HG03442 (cell line): ENCODE data around the gene NAV2.
A peak's percentile ranks its signal among the peaks of the same experiment; 100 is the strongest.

Experiments
- ATAC-seq: cut with Tn5 transposase; IDR thresholded peaks from one replicate; pipeline ENCODE4 v1.9.1; 2021; ENCODE audit warnings: mild to moderate bottlenecking, moderate library complexity; ENCODE audit not compliant: unreplicated experiment

Gene NAV2

DNA sequence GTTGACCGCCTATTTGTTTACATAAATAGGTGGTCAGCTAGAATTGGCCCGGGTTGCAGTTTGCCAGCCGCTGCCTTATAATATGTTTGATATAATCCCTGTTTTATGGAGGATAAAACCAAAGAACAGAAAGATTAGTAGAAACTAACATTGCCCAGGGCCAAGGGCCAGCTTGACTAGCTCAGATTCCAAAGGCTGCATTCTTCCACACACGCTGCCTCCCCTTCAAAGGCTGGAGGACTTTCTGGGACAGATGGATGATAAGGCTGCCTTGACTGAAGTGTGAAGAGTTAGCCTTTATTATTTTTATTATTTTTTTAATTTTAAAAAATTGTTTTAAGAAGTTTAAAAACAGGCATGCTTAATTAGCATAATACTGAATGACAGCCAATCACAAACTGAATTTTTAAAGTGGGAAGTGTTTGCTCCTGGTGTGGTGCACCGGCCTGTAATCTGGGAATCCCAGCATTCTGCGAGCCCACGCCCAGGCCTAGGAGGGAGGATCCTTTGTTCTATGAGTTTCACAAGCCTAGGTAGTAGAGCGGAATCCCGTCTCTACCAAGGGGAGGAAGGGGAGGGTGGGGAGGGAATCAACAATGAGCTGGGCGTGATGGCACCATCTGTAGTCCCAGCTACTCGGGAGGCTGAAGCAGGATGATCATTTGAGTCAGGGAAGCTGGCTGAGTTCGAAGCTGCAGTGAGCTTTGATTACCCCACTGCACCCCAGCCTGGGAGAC lies 114.9 kb downstream of the NAV2 start:
- no peak for ATAC-seq

DNA sequence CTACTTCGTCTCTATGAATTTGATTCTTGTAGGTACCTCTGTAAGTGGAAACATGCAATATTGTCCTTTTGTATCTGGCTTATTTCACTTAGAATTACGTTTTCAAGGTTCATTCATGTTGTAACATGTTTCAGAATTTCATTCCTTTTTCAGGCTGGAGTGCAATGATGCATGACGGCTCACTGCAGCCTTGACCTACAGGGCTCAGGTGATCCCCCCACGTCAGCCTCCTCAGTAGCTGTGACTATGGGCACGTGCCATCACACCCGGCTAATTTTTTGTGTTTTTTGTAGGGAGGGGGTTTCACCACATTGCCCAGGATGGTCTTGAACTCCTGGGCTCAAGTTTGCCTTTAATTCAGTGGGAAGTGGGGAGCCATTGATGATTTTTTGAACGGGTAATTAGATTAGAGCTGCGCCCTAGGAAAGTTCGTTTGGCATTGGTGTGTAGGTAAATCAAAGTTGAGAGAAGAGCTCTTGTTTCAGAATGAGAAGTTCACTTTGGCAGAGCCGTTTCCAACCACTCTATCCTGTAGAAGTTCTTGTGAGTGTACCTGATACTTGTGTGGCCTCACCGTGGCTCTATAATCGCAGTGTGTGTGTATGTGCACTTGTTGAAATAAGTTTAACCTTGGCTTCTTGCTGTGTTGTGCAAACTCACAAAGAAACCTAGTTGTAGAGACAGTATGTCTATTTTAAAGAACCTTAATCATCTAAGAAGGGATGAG lies 115.9 kb downstream of the NAV2 start:
- peak; percentile 44 for ATAC-seq

DNA sequence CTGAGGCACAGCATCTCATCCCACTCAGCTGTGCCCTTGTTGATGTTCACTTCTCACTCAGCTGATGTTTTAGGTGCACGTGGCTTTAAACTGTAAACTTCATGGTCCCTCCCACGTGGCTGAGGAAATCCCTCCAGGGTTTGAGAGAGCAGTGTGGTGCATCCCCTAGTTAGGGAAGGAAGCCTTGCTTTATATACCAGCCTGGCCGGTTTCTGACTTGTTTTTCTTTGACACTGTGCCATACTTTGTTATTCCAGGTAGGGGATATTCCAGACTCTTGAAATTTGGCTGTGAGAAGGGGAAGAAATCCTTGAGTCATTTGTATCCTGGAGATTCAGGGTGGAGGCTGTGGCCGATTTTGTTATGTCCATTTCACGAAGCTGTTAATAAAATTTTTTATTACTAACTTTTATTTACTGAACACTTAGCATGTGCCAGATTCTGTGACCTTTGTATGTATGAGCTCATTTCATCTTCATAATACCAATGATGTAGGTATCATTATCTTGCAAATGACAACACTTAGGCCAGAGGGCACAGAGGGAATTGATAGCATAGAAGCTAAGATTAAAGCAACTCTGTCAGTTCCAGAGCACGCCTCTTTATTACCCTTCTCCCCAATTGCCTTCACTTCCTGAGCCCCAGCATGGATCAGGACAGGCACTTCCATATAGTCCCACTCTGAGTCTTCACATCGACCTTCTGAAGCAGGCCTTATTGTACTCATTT lies 116.6 kb downstream of the NAV2 start:
- ATAC-seq = peak; percentile 58

DNA sequence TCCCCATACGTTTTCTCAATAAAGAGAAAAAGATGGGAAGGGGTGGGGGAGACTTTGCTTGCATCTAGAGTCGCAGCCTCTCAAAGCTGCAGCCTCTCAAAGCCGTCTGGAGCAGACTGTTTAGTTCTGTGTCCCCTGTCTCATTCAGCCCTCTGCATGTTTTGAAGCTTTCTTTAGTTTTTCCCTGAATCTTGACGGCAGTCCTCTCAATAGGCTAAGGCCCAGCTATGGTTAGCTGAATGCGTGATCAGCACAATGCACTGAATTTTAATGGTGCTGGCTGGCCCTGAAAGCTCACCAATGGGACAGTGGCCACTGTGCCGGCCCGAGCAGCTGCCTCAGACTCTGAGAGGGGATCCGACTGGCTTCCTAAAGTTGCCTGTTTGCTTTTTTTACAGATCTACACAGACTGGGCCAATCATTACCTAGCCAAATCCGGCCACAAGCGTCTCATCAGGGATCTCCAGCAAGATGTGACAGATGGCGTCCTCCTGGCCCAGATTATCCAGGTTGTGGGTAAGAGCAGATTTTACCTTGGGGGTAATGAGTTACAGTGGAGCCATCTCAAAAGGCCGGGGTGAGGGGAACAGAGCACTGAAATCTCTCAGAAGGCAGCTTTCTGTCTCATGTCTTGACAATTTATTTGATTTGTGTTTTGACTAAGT lies 119.6 kb downstream of the NAV2 start:
- ATAC-seq = no peak

DNA sequence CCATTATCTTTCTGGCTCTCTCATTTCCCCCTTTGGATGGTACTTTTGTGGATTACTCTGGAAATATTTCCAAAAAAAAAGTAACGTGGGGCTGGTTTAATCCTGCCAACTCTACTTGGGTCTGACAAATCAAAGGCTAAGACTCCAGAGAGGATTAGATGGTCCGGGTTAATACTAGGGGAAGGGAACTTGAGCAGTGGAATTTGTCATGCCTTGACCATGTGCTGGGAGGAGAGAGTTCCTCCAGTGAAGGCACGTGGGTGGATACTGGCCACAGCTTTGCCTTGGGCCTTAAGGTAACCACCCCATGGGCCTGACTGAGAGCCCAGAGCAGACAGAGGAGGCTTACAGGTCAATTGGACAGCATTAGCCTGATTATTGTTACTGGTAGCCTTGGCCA lies 120.3 kb downstream of the NAV2 start:
- ATAC-seq = no peak

DNA sequence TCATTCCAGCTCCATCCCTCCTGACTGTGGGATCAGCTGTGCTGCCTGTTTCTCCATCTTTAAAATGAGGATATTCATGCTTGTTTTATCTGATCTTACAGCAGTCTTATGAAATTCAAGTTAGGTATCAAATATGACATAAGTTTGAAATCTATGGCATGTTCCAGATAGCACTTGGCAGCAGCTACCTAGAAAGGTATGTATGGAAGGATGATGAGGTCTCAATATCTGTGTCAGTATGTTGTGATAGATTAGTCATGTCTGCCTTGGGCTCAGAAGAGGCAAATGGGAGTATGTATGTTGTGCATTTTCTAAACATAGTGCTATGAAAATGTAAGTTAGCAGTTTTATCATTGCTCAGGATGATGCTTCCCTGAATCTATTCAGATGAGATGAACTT lies 122.1 kb downstream of the NAV2 start:
- ATAC-seq = no peak

DNA sequence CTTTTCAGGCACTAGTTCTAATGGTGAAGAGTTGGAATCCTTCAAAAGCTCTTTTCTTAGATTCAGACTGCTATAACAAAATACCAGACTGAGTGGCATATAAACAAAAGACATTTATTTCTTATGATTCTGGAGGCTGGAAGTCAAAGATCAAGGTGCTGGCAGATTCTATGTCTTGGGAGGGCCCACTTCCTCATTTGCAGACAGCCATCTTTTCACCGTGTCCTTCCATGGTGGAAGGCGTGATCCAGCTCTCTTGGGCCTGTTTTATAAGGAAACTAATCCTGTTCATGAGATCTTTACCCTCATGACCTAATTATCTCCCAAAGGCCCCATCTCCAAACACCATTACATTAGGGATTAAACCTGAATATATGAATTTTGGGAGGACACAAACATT lies 124.0 kb downstream of the NAV2 start:
- ATAC-seq = no peak

DNA sequence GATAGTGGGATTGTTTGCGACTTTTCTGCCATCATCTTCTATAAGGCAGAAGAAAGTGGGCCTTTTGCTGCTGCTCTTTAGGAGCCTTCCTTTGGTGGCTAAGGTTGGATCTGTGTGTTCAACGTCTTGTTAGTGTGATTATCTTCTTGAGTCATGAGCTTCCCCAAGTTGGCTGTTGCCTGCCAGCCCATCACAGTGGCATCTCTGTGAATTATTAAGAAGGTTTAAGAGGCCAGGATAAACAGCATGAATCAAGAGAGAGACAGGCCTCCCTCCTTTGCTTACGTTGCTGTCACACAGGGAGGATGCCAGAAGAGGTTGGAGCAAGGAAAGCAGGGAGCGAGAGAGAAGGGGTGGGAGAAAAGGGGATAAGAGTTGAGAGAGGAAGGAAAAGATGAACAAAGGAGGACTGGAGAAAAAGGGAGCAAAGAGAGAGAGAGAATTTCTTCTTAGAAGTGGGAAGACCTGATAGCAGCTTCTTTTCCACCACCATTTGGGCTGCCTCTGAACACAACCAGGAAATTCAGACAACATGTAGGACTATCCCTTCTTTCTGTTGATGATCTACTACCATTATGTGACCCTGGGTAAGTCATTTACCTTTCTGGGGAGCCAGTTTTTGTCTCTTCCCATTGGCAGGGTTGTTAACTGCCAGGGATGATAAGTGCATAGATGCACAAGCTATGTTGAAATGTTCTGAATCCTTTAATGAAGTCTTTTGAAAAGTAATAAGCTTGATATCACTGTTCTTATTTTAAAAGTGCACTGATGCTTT lies 126.5 kb downstream of the NAV2 start:
- no peak for ATAC-seq

DNA sequence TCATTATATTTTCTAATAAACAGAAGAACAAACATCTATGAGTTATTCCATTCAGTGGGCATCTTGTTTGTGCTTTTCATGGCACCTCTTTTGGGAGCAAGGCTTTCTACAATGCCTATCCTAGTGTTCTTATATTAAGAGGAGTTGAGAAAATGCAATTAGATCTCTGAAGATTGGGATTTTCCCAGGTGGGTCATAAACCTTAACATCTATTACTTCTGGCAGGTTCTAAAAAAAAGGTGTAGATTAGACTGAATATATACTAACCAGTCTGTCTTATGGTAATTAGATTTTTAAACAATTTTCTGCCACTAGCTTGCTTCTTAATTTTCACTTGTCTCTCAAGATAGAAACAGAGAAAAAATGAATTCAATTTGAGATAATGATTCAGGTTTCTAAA lies 128.3 kb downstream of the NAV2 start:
- ATAC-seq = no peak

DNA sequence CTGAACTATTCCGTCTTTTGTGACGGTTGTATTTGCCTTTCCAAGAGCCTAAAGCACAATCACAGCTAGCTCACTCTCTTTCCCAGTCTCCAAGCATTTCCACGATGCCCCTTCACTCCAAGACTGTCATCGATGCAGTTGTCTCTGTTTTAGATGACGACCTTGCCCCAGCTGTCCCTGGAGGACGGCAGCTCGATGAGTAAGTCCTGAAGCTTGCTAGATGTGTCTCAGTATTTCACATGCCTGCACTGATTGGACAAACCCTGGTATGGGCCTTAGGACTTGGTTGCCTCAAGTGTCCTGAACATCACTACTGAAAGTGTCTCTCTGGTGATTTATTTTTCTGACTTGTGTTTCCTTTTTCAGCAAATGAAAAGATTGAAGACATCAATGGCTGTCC lies 129.9 kb downstream of the NAV2 start:
- ATAC-seq = no peak

DNA sequence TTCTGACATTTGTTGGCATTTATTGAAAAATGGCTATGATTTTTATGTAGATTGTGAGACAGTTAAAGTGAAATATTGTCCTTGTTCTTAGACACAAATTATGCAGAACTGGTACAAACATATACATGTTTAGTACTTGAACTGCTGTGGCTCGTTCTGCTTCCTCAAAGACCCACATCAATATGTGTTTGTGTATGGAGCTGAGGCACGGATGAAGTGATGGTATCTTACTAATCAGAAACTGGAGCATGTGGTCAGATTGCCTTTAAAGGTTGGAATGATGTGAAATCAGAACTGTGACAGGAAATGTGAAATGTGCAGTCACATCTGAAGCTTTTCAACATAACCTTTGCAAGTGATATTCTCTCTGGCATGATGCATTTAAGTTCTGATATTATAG lies 130.4 kb downstream of the NAV2 start:
- ATAC-seq = no peak

DNA sequence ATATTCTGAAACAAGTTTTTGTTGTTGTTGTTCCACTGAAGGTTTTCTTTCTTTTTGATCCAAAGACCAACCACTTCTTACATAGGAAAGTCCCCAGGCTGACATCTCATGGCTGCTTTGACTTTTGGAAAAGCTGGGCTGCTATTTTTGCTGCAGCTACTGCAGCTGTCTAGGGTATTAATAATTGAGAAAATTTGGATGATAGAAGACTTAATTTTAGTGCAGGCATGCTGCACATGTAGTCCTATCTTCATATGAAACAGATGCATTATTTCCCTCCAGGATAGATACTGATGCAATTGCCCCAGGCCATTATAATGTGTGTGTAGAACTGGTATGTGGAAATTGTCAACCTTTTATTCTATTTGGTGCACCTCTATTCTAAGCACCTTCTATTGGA lies 131.4 kb downstream of the NAV2 start:
- no peak for ATAC-seq

DNA sequence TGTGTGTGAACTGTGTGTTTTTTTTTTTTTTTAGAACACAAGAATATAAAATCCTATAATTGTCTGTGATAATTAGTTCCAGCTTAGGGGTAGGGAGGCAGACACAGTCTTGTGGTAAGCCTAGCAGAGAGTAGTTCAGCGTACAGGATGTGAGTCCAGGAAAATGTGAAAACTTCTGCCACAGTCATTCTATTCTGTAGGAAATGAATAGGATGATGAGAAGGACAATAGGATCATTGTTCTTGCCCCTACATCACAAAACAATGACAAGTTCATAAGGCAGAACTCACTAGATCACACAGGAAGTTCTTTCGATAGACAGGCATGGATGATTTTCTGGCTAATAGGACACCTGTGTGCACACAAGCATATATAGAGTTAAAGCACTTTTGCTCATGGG lies 132.2 kb downstream of the NAV2 start:
- no peak for ATAC-seq

DNA sequence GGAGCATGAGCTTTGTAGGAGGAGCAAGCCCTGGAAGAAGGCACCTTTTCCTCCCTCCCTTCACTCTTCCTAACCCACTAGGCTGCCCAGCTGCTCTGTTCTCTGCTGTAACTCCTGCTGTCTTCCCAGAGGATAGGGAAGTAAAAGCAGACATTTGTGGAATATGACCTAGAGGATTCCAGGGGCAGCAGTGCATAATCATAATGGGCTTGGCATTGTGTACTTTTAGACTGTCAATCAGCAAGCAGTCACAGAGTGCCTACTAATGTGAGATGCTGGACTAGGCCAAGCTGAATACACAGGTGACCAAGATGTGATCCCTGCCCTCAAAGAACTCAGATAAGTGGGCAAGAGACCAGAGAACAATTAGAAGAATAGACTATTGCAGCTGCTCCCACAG lies 133.0 kb downstream of the NAV2 start:
- no peak for ATAC-seq

DNA sequence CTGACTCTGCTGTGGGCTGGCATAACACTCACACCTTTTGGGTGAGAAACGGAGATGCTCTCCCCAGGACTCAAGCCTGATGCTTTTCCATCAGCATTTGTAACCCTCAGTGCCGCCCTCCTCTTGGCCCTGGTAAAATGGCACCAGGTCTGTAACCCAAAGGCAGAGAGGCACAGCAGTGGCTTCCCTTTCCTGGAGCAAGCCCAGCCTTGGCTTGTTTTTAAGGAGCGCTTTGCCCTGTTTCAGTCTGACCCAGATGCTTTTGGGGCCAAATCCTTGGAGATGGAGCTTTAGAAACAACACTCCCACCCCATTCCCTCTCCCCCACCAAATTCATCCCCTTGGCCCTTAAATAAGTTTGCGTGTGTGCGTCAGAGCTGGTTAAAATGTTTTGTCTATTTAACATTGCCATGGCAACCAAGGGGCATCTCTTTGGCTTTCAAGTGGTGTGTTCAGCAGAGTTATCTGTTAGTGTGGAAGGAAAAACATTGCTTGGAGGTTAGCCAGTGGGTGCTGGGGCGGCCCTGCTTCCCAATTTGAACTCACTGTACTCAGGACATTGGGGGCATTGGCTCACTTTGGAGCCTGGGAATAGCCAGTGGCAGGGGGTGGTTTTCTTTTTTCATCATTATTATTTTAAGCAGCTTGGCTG lies 134.1 kb downstream of the NAV2 start:
- ATAC-seq = no peak

DNA sequence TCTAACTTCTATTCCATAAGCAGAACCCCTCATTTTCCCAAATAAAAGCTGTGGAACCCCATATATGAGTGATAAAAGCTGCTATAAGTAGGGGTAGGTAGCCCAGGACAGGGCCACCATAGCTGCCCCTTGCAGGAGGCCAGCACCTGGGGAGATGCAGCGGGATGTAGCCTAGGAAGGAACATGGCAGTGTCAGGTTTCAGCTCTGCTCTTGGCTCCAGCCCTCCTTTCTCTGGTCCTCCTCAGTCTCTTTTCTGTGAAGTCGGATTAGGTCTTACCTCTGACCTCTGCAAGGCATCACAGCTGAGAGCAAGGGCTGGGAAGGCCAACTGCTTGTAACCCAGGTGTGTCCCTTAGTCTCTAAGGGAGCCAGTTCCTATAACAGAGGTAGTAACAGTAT lies 135.6 kb downstream of the NAV2 start:
- ATAC-seq = no peak

DNA sequence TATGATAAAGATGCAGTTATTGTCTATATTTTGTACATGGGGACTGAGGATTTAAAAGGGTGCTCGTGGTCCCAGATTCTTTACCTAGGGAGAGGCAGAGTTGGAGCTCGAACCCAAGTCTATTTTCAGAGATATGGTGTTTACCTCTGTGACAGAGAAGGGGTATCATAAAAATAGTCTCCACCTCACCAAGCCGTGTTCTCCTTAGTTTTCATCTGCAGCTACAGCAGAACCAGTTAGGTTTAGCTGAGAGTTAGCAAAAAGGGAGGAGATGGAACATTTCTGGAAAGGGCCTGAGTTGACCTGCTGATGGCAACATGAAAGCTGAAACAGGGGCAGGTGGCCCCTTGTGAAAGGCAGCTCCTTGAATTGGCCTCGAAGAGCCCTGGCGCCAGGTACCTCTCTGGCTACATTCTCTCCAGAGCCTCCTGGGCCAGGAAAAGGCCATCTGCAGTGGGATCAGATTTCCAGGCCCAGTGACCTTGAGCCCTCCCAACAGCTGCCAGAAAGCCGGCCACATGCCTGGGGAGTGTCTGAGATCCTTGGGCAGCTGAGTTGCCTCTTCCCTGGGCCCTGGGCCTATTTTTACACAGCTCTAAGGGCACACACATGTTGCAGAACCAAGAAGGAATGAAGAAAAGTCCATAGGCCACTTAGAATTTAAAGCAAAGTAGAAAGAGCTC lies 136.6 kb downstream of the NAV2 start:
- ATAC-seq = no peak

DNA sequence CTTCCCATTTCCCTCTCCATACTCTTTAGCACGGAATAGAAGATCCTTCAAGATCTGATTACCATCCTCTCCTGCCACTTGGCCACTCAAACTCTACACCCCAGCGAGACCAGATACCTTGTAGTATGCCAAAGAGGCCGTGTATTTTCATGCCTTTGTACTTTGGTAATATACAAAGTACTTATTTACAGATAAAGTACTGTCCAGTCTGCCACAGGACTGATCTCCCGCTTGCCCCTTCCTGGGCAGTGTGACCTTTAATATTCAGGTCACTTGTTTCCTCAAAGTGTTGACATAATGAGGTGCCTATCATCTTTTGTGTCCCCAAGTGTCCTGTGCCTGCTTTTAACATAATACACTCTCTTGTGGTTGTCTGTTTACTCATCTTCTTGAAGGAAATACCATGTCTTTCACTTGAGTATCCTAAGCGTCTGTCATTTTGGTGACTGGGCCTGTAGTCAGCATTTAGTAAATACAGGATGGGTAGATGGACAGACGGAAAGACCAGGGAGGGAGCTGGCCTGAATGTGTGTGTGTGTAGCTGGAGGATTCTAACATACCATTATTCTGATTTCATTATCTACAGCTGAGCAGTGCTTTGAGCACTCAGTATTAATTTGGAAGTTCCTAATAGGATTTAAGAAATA lies 137.4 kb downstream of the NAV2 start:
- no peak for ATAC-seq

DNA sequence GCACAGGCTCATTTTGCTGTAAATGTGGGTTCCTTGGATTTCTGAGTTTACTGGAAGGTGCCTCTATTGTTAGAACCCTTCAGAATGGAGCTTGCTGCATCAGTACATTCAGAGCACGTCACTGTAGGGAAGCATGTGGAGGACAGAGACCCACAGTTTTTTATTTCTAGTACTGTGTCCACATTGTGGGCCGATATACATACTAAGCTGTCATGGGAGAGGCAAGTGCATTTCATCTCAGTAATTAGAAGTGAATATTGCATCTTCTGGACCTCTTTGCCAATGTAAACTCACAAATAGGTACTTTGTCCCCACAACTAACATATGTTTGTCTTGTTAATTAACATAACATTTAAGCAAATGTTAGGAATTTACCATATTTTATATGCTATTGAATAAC lies 139.7 kb downstream of the NAV2 start:
- ATAC-seq = no peak
